Calu3 (cell line): ENCODE data around the gene EFNA4. TPM values are rescaled to one million over a fixed set of nuclear protein-coding genes. Genes with fewer than 3 reads are reported as not detected.

ENCODE experiments used
- BruUV-seq: library from RNA; stranded (reverse); fragments of 400-500 nt; replicated peaks from 2 replicates; lab custom pipeline; 2021; lab: Mats Ljungman, UMichigan
- CTCF ChIA-PET: fragments of 300-600 bp; sonication (Branson Sonifier 250); formaldehyde crosslinking; loops from one replicate; lab custom pipeline; 2022; ENCODE audit warnings: antibody characterized with exemption; lab: Charles Lee
- DNase-seq: peaks from one replicate; pipeline ENCODE4 v3.0.0; 2022
- H3K27ac Mint-ChIP-seq: one replicate; pipeline ENCODE4 v1.8.0; 2022; ENCODE audit warnings: mixed read lengths; ENCODE audit not compliant: unreplicated experiment
- H3K27me3 Mint-ChIP-seq: one replicate; pipeline ENCODE4 v1.8.0; 2022; ENCODE audit warnings: mixed read lengths; ENCODE audit not compliant: unreplicated experiment
- H3K36me3 Mint-ChIP-seq: one replicate; pipeline ENCODE4 v1.8.0; 2022; ENCODE audit warnings: mild to moderate bottlenecking, moderate library complexity, mixed read lengths; ENCODE audit not compliant: insufficient read depth, unreplicated experiment
- H3K4me1 Mint-ChIP-seq: one replicate; pipeline ENCODE4 v1.8.0; 2022; ENCODE audit warnings: mild to moderate bottlenecking, low read depth, mixed read lengths; ENCODE audit not compliant: unreplicated experiment
- H3K4me3 Mint-ChIP-seq: one replicate; pipeline ENCODE4 v1.8.0; 2022; ENCODE audit warnings: mild to moderate bottlenecking, low read depth, moderate library complexity, mixed read lengths; ENCODE audit not compliant: unreplicated experiment
- H3K9me3 Mint-ChIP-seq: one replicate; pipeline ENCODE4 v1.8.0; 2022; ENCODE audit warnings: low read depth, mixed read lengths; ENCODE audit not compliant: unreplicated experiment
- CTCF ChIP-seq: fragments of 200-600 bp; IDR thresholded peaks from one replicate; pipeline ENCODE4 v1.8.0; 2022; ENCODE audit warnings: antibody characterized with exemption; ENCODE audit not compliant: unreplicated experiment
- intact Hi-C: fragments of 100-400 bp; cut with micrococcal nuclease; formaldehyde crosslinking; loops from one replicate; pipeline ENCODE4 v1.10.0; 2022; ENCODE audit not compliant: unreplicated experiment
- total RNA-seq: library from RNA; stranded (reverse); gene quantifications from 2 replicates; pipeline ENCODE4 v1.2.3, GENCODE V29; 2022

Gene EFNA4
- total RNA-seq, 1 experiment from 2014 or later = 13.9 TPM

- CTCF ChIA-PET = interaction anchor here (0.6 to 1.9 kb wide), 8 partner anchors 10 to 109 kb away, joined by 3 to 11 read pairs (median 9); partner anchors contain the start of genes PBXIP1 and ZBTB7B
- Mint-ChIP-seq H3K27ac (peak overlapping the region; percentile 51), H3K4me3 (no peak overlapping the region), H3K9me3 (no peaks in the 10 kb centered on the region), H3K4me1 (peaks cover 30% of the 10 kb centered on the region), H3K27me3 (no peaks in the 10 kb centered on the region), H3K36me3 (peaks cover 56% of the 10 kb centered on the region)
- BruUV-seq = no TSS peak
- intact Hi-C loops = loop anchor here (2.0 kb wide), 1 partner anchor 14 kb away; the partner anchor contains the start of gene ZBTB7B
- TF ChIP-seq CTCF = no peak
- no peak for DNase-seq
Observed at GRCh38 chr1:155016231-155016831, 47.2 kb upstream of the EFNA4 start.

GRCh38 chr1:155017041-155017945 lies 46.2 kb upstream of the EFNA4 start:
- intact Hi-C loops = loop anchor here (2.0 kb wide), 1 partner anchor 14 kb away; the partner anchor contains the start of gene ZBTB7B
- CTCF ChIA-PET = interaction anchor here (0.5 to 1.9 kb wide), 27 partner anchors 11 to 1342 kb away, joined by 3 to 13 read pairs (median 4); partner anchors contain the start of genes ADAM15, LENEP, PBXIP1 and PYGO2
- peak; percentile 96 for DNase-seq
- Mint-ChIP-seq H3K9me3 (no peaks in the 10 kb centered on the region), H3K4me3 (peak overlapping the region; percentile 60), H3K36me3 (peaks cover 56% of the 10 kb centered on the region), H3K27me3 (no peaks in the 10 kb centered on the region), H3K27ac (peak overlapping the region; percentile 79), H3K4me1 (peaks cover 37% of the 10 kb centered on the region)
- no TSS peak for BruUV-seq
- peak; percentile 99 for TF ChIP-seq CTCF

- H3K27ac Mint-ChIP-seq = peak overlapping the region; percentile 79
- intact Hi-C loops = loop anchor here (2.0 kb wide), 1 partner anchor 15 kb away; the partner anchor contains the start of gene ZBTB7B
- TF ChIP-seq CTCF = no peak
- no peaks in the 10 kb centered on the region for H3K27me3 Mint-ChIP-seq
- CTCF ChIA-PET = interaction anchor here (0.5 to 1.9 kb wide), 26 partner anchors 11 to 1341 kb away, joined by 3 to 13 read pairs (median 5); partner anchors contain the start of genes ADAM15, LENEP, PBXIP1 and PYGO2
- BruUV-seq = TSS peak; percentile 7
- no peak for DNase-seq
- H3K4me3 Mint-ChIP-seq = peak overlapping the region; percentile 60
- peaks cover 54% of the 10 kb centered on the region for H3K36me3 Mint-ChIP-seq
- H3K4me1 Mint-ChIP-seq = peaks cover 39% of the 10 kb centered on the region
- H3K9me3 Mint-ChIP-seq = no peaks in the 10 kb centered on the region
Observed at GRCh38 chr1:155017946-155018316, 45.6 kb upstream of the EFNA4 start.

- no peak for DNase-seq
- Mint-ChIP-seq H3K27me3 (no peaks in the 10 kb centered on the region), H3K27ac (peak overlapping the region; percentile 2), H3K9me3 (no peaks in the 10 kb centered on the region), H3K36me3 (peaks cover 50% of the 10 kb centered on the region), H3K4me3 (no peak overlapping the region), H3K4me1 (peaks cover 42% of the 10 kb centered on the region)
- CTCF ChIA-PET = interaction anchor here (0.7 to 1.8 kb wide), 6 partner anchors 9 to 63 kb away, joined by 3 to 12 read pairs (median 4); partner anchors contain the start of genes PBXIP1, SHC1 and ZBTB7B
- intact Hi-C loops = no loop called here
- no TSS peak for BruUV-seq
- TF ChIP-seq CTCF = no peak
Observed at GRCh38 chr1:155018617-155019348, 44.8 kb upstream of the EFNA4 start.
